Hepatocyte (in vitro differentiated cells): ENCODE measurements around the gene CFAP221. TPM values are rescaled to one million over a fixed set of nuclear protein-coding genes. Genes with fewer than 3 reads are reported as not detected.
A peak's percentile ranks its signal among the peaks of the same experiment; 100 is the strongest.

Experiments used
- DNase-seq: peaks from one replicate; pipeline ENCODE4 v3.0.0-alpha.2; 2016; ENCODE audit warnings: low spot score
- H2AFZ ChIP-seq: fragments of 200-600 bp; sonication (generic); 2 replicates; pipeline ENCODE4 v1.6.0; 2016; ENCODE audit warnings: antibody characterized with exemption, mild to moderate bottlenecking
- H3K27ac ChIP-seq: fragments of 200-600 bp; sonication (generic); 2 replicates; pipeline ENCODE4 v1.5.1; 2016; ENCODE audit warnings: mild to moderate bottlenecking
- H3K27me3 ChIP-seq: fragments of 200-600 bp; sonication (generic); 2 replicates; pipeline ENCODE4 v1.6.1; 2016
- H3K36me3 ChIP-seq: fragments of 200-600 bp; sonication (generic); replicated peaks from 2 replicates; pipeline ENCODE4 v1.5.1; 2016; ENCODE audit warnings: low read depth; ENCODE audit not compliant: insufficient read depth
- H3K4me1 ChIP-seq: fragments of 200-600 bp; sonication (generic); 2 replicates; pipeline ENCODE4 v1.5.1; 2016; ENCODE audit warnings: mild to moderate bottlenecking, moderate library complexity; ENCODE audit not compliant: insufficient read depth
- H3K4me2 ChIP-seq: fragments of 200-600 bp; sonication (generic); 2 replicates; pipeline ENCODE4 v1.6.0; 2016
- H3K4me3 ChIP-seq: fragments of 200-600 bp; sonication (generic); 2 replicates; pipeline ENCODE4 v1.5.1; 2016; ENCODE audit warnings: mild to moderate bottlenecking
- H3K79me2 ChIP-seq: fragments of 200-600 bp; sonication (generic); 2 replicates; pipeline ENCODE4 v1.6.0; 2017; ENCODE audit warnings: mild to moderate bottlenecking
- H3K9me2 ChIP-seq: fragments of 200-600 bp; sonication (generic); replicated peaks from 2 replicates; pipeline ENCODE4 v1.6.0; 2017; ENCODE audit warnings: mild to moderate bottlenecking; ENCODE audit not compliant: insufficient read depth
- H3K9me3 ChIP-seq: fragments of 200-600 bp; sonication (generic); 2 replicates; pipeline ENCODE4 v1.5.1; 2016; ENCODE audit warnings: low read depth, mild to moderate bottlenecking
- H4K20me1 ChIP-seq: fragments of 200-600 bp; sonication (generic); 2 replicates; pipeline ENCODE4 v1.6.0; 2016; ENCODE audit warnings: mild to moderate bottlenecking; ENCODE audit not compliant: insufficient read depth, poor library complexity, severe bottlenecking
- CTCF ChIP-seq: fragments of 200-600 bp; sonication (generic); IDR thresholded peaks from 2 replicates; pipeline ENCODE4 v1.5.1; 2016; ENCODE audit warnings: antibody characterized with exemption, mild to moderate bottlenecking; ENCODE audit not compliant: poor library complexity
- EZH2 ChIP-seq: fragments of 200-600 bp; sonication (generic); IDR thresholded peaks from 2 replicates; pipeline ENCODE4 v1.6.1; 2016; ENCODE audit warnings: antibody characterized with exemption, mild to moderate bottlenecking, borderline replicate concordance
- EZH2phosphoT487 ChIP-seq: fragments of 200-600 bp; sonication (generic); IDR thresholded peaks from one replicate; pipeline ENCODE4 v1.6.1; 2018; ENCODE audit warnings: antibody characterized with exemption, mild to moderate bottlenecking, low read depth, moderate library complexity; ENCODE audit not compliant: unreplicated experiment, severe bottlenecking
- WGBS: methylation state at CpG from one replicate; pipeline ENCODE4 v1.1.6; 2016; ENCODE audit warnings: low lambda C conversion rate; ENCODE audit errors: missing lambda C conversion rate; 5-methylcytosine and 5-hydroxymethylcytosine counted together
- polyA plus RNA-seq: library from polyadenylated mRNA; unstranded; fragments of >200 nt; fragmentation: Nextera tagmentation; extraction: Ambion mirVana; gene quantifications from 2 replicates; pipeline ENCODE4 v1.2.1, GENCODE V29; 2016
- total RNA-seq: library from RNA; depleted of rRNA; stranded (reverse); fragments of >200 nt; gene quantifications from 2 replicates; pipeline ENCODE4 v1.2.3, GENCODE V29; 2014

The CFAP221 gene
- total and polyA plus RNA-seq, 2 experiments from 2014 or later: 3.3 to 3.4 TPM

GRCh38 chr2:119523383-119523951, 20.8 kb upstream of the CFAP221 start:
- H3K4me1 ChIP-seq: no peaks in the 10 kb centered on the region
- H3K4me3 ChIP-seq: peak overlapping the region; percentile 14
- H3K4me2 ChIP-seq: peak overlapping the region; percentile 75
- H4K20me1 ChIP-seq: no peaks in the 10 kb centered on the region
- H3K36me3 ChIP-seq: no peaks in the 10 kb centered on the region
- H2AFZ ChIP-seq: peak overlapping the region; percentile 20
- H3K9me3 ChIP-seq: no peaks in the 10 kb centered on the region
- no peak for DNase-seq
- peaks cover 37% of the 10 kb centered on the region for H3K27me3 ChIP-seq
- TF ChIP-seq EZH2phosphoT487: peak; percentile 41
- TF ChIP-seq EZH2: no peak
- no peak overlapping the region for H3K27ac ChIP-seq
- 8% methylated on average over 21 of the region's 21 CpGs for WGBS
- H3K79me2 ChIP-seq: no peaks in the 10 kb centered on the region
- no peaks in the 10 kb centered on the region for H3K9me2 ChIP-seq

- Histone ChIP-seq H3K79me2 (no peaks in the 10 kb centered on the region), H2AFZ (peak within 1 kb of the TSS; percentile 20), H4K20me1 (no peaks in the 10 kb centered on the region), H3K4me1 (no peaks in the 10 kb centered on the region), H3K4me2 (peak within 1 kb of the TSS; percentile 75), H3K9me3 (no peaks in the 10 kb centered on the region), H3K27me3 (peaks cover 37% of the 10 kb centered on the region), H3K9me2 (no peaks in the 10 kb centered on the region), H3K4me3 (peak within 1 kb of the TSS; percentile 21), H3K36me3 (no peaks in the 10 kb centered on the region), H3K27ac (no peak within 1 kb of the TSS)
- 8% methylated on average over 70 of the region's 74 CpGs for WGBS
- peak; percentile 43 for DNase-seq
- TF ChIP-seq EZH2 (peak; percentile 53), CTCF (no peak)
Observed at GRCh38 chr2:119523952-119524694, 20.1 kb upstream of the CFAP221 start, which contains the start of gene SCTR. Gene SCTR, minus strand, starts transcription at chr2:119524483. Its CDS starts 257 bp downstream, at chr2:119524226.

GRCh38 chr2:119525614-119526013, 18.6 kb upstream of the CFAP221 start:
- Histone ChIP-seq H3K4me3 (no peak overlapping the region), H3K36me3 (no peaks in the 10 kb centered on the region), H3K4me1 (no peaks in the 10 kb centered on the region), H3K79me2 (no peaks in the 10 kb centered on the region), H3K4me2 (no peak overlapping the region), H3K27ac (no peak overlapping the region), H3K9me3 (no peaks in the 10 kb centered on the region), H2AFZ (no peak overlapping the region), H3K27me3 (peaks cover 37% of the 10 kb centered on the region), H3K9me2 (no peaks in the 10 kb centered on the region), H4K20me1 (no peaks in the 10 kb centered on the region)
- TF ChIP-seq EZH2phosphoT487 (no peak), CTCF (no peak), EZH2 (no peak)
- DNase-seq: no peak
- 86% methylated on average over 4 of the region's 4 CpGs for WGBS

DNA sequence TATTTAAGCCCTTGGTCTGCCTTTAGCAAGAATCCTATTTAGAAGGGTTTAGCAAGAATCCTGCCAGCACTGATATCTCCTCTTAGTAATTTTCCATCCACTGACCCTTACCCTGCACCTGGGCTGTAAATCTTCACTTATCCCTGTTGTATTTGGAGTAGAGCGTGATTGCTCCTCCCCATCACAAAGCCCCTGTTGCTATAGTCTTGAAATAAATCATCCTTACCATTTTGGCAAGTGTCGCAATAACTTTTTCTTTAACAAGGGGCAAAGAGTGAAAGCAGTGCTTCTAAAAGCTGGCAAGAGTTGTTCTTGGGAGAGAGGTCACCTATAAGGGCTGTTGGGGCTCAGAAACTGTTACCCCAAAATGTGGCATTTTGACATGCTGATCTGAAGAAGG, 16.2 kb upstream of the CFAP221 start:
- Histone ChIP-seq H3K36me3 (no peaks in the 10 kb centered on the region), H2AFZ (no peak overlapping the region), H3K79me2 (no peaks in the 10 kb centered on the region), H3K4me3 (no peak overlapping the region), H3K9me2 (no peaks in the 10 kb centered on the region), H3K4me2 (no peak overlapping the region), H3K27ac (peak overlapping the region; percentile 13), H3K4me1 (no peaks in the 10 kb centered on the region), H3K27me3 (peaks cover 27% of the 10 kb centered on the region), H3K9me3 (peaks cover 9% of the 10 kb centered on the region), H4K20me1 (no peaks in the 10 kb centered on the region)
- no peak for DNase-seq
- 56% methylated on average over 2 of the region's 2 CpGs for WGBS
- TF ChIP-seq CTCF (no peak), EZH2 (no peak), EZH2phosphoT487 (no peak)
